ENCODE results near the gene STAT6.

Gene STAT6

DNA sequence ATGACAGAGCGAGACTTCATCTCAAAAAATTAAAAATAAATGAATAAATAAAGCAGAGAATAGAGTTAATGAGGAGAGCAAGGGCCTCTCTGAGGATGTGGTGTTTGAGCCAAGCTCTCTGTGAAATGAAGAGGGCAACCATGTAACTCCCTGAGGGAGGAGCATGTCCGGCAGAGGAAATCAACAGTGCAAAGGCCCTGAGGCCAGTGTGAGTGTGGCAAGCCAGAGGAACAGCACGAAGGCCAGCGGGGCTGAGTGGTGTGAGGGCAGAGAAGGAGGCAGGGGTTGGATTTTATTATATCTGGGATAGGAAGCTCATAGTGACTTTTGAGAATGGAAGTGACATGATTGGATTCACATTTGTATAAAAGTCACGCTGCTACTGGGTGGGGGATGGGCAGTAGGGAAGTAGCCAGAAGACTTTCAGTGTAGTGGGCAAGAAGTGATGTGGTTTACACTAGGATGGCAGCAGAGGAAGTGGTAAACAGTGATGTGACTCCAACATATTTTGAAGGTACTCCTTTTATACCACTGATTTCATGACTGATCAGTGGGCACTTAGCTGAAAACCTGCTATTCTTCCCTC lies 46.5 kb upstream of the STAT6 start:
- TF ChIP-seq, protein P1, sequence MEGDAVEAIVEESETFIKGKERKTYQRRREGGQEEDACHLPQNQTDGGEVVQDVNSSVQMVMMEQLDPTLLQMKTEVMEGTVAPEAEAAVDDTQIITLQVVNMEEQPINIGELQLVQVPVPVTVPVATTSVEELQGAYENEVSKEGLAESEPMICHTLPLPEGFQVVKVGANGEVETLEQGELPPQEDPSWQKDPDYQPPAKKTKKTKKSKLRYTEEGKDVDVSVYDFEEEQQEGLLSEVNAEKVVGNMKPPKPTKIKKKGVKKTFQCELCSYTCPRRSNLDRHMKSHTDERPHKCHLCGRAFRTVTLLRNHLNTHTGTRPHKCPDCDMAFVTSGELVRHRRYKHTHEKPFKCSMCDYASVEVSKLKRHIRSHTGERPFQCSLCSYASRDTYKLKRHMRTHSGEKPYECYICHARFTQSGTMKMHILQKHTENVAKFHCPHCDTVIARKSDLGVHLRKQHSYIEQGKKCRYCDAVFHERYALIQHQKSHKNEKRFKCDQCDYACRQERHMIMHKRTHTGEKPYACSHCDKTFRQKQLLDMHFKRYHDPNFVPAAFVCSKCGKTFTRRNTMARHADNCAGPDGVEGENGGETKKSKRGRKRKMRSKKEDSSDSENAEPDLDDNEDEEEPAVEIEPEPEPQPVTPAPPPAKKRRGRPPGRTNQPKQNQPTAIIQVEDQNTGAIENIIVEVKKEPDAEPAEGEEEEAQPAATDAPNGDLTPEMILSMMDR (IDR thresholded peaks at IDR 0.05; ENCODE audit: low read depth, low read length, poor library complexity, severe bottlenecking) = no peak
- TF ChIP-seq EZH2phosphoT487 (IDR thresholded peaks at IDR 0.05; ENCODE audit: borderline replicate concordance, low read length) = no peak
- Histone ChIP-seq H3K27me3 (ENCODE audit: control insufficient read depth, low read length) (no peaks in the 10 kb centered on the region), H4K20me1 (ENCODE audit: control insufficient read depth, insufficient read depth, low read depth, low read length) (no peaks in the 10 kb centered on the region), H3F3A (ENCODE audit: control insufficient read depth, insufficient read depth) (no peaks in the 10 kb centered on the region), H3K36me3 (ENCODE audit: control insufficient read depth, low read length) (no peaks in the 10 kb centered on the region), H3K27ac (ENCODE audit: low read depth, low read length) (no peak overlapping the region), H3K4me2 (ENCODE audit: low read length) (no peak overlapping the region), H3K9me2 (replicated peaks; ENCODE audit: control insufficient read depth, low read length) (no peaks in the 10 kb centered on the region), H3K9me3 (ENCODE audit: control insufficient read depth, insufficient read depth, low read length) (no peaks in the 10 kb centered on the region), H3K79me2 (ENCODE audit: control insufficient read depth, low read length) (no peaks in the 10 kb centered on the region), H3K4me3 (ENCODE audit: low read length) (no peak overlapping the region), H3K4me1 (ENCODE audit: control insufficient read depth, low read length) (peaks cover 12% of the 10 kb centered on the region)

DNA sequence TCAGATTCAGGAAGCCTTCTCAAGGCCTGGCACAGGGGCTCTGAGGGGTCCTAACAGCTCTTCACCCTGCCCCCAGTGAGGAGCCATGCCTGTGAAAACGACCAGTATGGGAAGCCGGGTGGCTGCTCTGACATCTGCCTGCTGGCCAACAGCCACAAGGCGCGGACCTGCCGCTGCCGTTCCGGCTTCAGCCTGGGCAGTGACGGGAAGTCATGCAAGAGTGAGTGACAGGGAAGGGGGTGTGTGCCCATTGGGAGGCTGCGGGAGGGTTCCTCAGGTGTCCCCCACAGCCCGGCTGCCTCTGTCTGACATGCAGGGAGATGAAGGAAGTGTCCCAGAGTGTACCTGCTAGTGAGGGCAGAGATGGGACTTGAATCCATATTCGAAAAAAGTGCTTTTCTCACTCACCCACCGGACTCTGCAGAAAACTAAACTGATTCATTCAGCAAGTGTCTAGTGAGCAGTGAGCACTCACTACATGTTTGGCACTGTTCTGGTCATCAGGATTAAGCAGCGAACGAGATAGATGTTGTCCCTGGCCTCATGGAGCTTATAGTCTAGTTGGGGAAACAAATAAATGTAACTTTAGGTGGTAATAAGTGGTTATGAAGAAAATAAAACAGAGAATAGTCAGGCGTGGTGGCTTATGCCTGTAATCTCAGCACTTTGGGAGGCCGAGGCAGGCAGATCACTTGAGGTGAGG lies 45.7 kb upstream of the STAT6 start:
- no peaks in the 10 kb centered on the region for H3K9me2 ChIP-seq (replicated peaks; ENCODE audit: control insufficient read depth, low read length)
- no peaks in the 10 kb centered on the region for H3F3A ChIP-seq (ENCODE audit: control insufficient read depth, insufficient read depth)
- H3K27me3 ChIP-seq (ENCODE audit: control insufficient read depth, low read length) = no peaks in the 10 kb centered on the region
- H3K9me3 ChIP-seq (ENCODE audit: control insufficient read depth, insufficient read depth, low read length) = no peaks in the 10 kb centered on the region
- H3K27ac ChIP-seq (ENCODE audit: low read depth, low read length) = no peak overlapping the region
- peaks cover 6% of the 10 kb centered on the region for H3K4me1 ChIP-seq (ENCODE audit: control insufficient read depth, low read length)
- H4K20me1 ChIP-seq (ENCODE audit: control insufficient read depth, insufficient read depth, low read depth, low read length) = no peaks in the 10 kb centered on the region
- no peak overlapping the region for H3K4me2 ChIP-seq (ENCODE audit: low read length)
- TF ChIP-seq EZH2phosphoT487 (IDR thresholded peaks at IDR 0.05; ENCODE audit: borderline replicate concordance, low read length) = no peak
- TF ChIP-seq, protein P1 (IDR thresholded peaks at IDR 0.05; ENCODE audit: low read depth, low read length, poor library complexity, severe bottlenecking) = no peak
- no peaks in the 10 kb centered on the region for H3K79me2 ChIP-seq (ENCODE audit: control insufficient read depth, low read length)
- H3K36me3 ChIP-seq (ENCODE audit: control insufficient read depth, low read length) = no peaks in the 10 kb centered on the region
- no peak overlapping the region for H3K4me3 ChIP-seq (ENCODE audit: low read length)

DNA sequence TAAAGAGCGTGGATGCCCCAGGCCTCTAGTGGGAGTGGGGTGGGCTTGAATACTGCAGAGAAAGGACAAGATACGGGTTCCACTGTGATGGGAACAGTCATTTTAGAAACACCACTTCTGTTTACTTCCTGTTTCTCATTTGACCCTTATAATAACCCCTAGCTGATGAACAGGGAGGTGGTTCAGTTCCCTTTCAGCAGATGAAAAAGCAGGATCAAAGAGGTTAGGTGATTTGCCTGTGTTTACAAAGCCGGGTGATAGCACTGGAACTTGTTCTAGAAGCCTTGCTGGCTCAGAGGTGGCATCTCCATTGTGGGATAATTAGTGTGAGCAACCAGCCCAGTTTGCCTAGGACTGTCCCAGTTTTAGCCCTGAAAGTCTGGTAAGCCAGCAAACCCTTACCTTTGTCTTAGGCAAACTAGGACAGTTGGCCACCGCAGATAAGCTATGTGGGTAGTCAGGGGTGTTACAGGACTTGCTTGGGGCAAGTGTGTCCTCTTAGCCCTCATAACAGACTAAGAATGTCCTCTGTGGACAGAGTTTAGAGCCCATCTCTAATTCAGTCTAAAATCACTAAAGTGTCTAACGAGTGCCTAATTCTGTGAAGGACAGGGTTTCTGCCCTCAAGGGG lies 43.8 kb upstream of the STAT6 start:
- TF ChIP-seq, protein P1 (IDR thresholded peaks at IDR 0.05; ENCODE audit: low read depth, low read length, poor library complexity, severe bottlenecking) = no peak
- no peak for TF ChIP-seq EZH2phosphoT487 (IDR thresholded peaks at IDR 0.05; ENCODE audit: borderline replicate concordance, low read length)
- Histone ChIP-seq H3K9me3 (ENCODE audit: control insufficient read depth, insufficient read depth, low read length) (no peaks in the 10 kb centered on the region), H3F3A (ENCODE audit: control insufficient read depth, insufficient read depth) (no peaks in the 10 kb centered on the region), H4K20me1 (ENCODE audit: control insufficient read depth, insufficient read depth, low read depth, low read length) (no peaks in the 10 kb centered on the region), H3K9me2 (replicated peaks; ENCODE audit: control insufficient read depth, low read length) (no peaks in the 10 kb centered on the region), H3K79me2 (ENCODE audit: control insufficient read depth, low read length) (no peaks in the 10 kb centered on the region), H3K27ac (ENCODE audit: low read depth, low read length) (no peak overlapping the region), H3K36me3 (ENCODE audit: control insufficient read depth, low read length) (no peaks in the 10 kb centered on the region), H3K27me3 (ENCODE audit: control insufficient read depth, low read length) (no peaks in the 10 kb centered on the region), H3K4me1 (ENCODE audit: control insufficient read depth, low read length) (peaks cover 6% of the 10 kb centered on the region), H3K4me2 (ENCODE audit: low read length) (no peak overlapping the region), H3K4me3 (ENCODE audit: low read length) (no peak overlapping the region)

Data from DOHH2 (cell line).